NCI-H2029 treated with DMSO at 0.1 percent for 48 hours (cell line): ENCODE data around the gene PPP1R1A.

Source experiments
- DNase-seq: peaks from one replicate; lab custom pipeline; 2025; lab: John Stamatoyannopoulos, UW

Gene PPP1R1A, protein sequence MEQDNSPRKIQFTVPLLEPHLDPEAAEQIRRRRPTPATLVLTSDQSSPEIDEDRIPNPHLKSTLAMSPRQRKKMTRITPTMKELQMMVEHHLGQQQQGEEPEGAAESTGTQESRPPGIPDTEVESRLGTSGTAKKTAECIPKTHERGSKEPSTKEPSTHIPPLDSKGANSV

DNA sequence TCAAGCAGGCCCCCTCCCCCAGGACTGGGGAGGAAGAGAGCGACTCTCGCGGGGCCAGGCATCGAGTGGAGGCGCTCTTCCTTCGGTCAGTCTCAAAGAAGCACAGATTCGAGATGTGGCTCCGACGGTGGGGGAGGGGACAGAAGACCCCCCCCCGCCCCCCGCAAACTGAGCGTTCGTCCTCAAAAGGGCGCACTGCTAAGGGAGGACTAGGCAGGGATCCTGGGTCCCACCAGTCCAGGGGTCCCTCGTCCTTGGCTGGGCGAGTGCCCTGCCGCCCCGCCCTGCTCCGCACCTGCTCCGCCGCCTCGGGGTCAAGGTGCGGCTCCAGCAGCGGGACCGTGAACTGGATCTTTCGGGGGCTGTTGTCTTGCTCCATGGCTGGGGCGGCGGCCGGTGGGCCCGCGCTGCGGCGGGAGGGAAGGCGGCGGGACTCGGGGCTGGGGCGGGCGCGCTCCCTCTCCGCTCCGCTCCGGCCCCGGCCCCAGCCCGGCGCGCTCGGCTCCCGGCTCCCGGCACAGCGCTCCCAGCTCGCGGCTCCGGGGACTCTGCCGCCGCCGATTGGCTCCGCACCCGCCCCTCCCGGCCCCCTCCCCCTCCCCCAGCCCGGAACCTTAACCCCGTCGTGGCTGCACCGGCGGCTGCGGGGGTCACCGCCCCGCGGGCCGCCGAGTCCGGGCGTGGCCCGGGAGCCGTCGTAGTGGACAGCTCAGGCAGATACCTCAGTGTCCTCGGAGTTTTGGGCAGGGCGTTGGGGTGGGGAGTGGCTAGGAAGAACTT lies at the start of gene PPP1R1A:
PPP1R1A (minus strand) TSS at position 550 of the 780 bp plus-strand sequence; CDS start at position 379, 171 bp downstream.
- DNase-seq, result no peak

DNA sequence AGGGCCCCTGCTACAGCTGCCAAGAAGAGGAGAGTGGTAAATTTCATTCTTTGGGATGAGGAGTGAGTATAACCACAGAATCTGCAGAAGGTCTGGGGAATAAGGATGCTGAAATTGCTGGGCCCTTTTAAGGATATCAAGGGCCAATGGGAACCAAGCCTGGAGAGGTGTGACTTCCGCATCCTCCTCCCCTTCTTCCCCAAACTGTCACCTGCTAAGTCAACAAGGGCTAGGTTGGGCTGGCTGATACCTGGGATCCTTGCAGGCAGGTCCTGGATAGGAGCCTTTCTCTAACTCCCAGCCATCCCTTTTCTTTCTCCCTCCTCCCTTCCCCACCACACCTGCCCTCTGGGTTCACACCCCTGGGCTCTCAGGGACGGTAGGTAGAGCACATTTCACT lies 46.3 kb upstream of the PPP1R1A start, which contains the start of gene LACRT:
LACRT (minus strand) TSS at position 101 of the 400 bp plus-strand sequence; CDS start at position 47, 54 bp downstream.
- DNase-seq, result no peak

DNA sequence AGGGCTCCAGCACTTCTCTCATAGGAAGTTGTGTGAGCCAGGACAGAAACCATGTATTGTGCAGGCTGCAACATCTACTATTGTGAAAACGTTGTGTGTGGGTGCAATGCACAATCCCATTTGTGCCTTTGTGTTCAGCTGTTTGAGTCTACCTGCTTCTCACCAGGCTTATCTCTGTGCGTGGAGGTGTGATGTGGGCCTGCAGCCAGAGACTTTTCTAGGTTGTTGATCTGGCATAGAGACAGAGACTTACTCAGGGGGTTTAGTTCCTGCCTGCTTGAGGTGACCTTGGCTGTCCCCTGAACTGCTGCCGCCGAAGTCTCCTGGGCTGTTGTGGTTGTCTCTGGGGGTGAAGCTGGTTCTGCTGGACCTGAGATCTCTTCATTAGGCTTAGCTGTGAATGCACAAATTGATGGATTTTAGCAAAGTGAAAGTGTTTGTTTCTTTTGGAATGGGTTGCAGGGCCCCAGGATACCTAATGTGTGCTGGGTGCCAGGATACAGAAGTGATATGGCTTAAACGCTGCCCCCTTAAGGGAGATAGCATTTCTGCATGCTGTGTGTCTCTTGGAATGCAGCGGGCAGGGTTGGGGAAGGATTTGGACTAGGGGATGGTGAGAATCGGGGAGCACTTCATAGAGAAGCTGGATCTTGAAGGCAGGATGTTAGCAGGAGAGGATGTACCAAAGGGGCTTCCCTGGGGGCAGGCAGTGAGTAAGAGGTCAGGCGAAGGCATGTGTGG lies 43.7 kb upstream of the PPP1R1A start:
- DNase-seq, result no peak

DNA sequence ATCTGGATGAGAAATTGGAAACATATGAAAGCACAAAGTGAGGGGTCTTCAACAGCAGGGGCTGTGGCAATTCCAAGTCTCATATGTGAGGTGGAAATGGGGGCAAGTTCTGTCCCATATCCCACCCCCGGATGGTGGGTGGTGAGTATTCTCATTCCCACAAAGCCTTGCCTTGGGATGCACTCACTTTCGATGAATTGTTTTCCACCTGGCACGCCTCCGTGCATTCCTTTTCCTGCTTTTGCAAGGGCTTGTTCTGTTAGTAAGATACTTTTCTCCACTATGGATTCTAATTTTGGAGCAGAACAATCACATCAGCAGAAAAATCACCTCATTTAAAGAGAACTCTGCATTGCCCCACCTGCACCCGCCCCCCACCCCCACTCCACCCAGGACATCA lies 43.1 kb upstream of the PPP1R1A start:
- DNase-seq, result no peak

DNA sequence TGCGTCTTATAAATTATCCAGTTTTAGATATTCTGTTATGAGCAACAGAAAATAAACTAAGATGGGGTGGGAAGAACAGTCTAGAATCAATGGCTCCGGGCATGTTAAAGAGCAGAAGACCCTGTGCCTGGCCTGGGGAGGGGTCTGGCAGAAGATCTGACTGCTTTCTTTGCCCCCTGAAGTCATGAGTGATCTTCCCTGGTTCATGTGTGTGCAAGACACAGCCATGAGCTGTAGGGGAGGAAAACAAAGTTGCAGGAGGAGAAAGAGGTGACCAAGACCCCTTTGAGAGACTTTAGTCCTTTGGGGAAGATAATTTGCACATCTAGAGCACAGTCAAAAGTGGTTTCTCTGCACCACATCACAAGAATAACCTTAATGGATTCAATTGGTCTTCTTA lies 41.5 kb upstream of the PPP1R1A start:
- DNase-seq, result no peak

DNA sequence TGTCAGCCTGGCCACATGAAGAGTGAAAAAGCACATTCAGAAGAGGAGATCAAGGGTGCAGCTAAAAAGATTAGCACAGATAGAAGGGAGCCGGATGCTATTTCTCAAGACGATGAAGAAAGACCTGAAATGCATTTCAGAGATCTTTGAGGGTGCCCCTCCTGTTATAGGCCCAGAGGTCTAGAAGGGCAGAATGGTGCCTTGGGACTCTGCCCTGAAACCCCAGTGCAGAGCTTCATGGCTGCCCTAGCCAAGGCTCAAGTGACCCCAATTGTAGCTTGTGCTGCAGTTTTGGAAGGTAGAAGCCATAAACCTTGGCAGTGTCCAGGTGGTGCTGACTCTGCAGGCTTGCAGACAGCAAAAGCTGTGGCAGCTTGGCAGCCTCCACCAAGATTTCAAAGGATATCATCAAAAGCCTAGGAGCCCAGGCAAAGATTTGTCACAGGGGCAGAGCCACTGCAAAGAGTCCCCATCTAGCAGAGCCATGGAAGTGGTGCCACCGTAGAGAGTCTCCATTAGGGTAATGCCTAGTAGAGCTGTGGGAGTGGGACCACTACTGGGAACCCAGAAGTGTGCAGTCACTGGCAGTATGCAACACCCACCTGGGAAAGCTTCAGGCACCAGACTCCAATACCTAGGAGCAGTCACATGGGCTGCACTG lies 39.9 kb upstream of the PPP1R1A start:
- no peak for DNase-seq

DNA sequence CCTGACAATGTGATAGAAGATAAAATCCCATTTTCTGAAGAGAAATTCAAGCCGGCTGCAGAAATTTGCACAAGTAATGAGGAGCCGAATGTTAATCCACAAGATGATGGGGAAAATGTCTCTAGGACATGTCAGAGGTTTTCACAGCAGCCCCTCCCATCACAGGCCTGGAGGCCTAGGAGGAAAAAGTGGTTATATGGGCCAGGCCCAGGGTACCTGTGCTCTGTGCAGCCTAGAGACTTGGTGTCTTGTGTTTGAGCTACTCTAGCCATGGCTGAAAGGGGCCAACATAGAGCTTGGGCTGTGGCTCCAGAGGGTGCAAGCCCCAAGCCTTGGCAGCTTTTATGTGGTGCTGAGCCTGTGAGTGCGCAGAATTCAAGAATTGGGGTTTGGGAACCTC lies 38.8 kb upstream of the PPP1R1A start:
- DNase-seq, result no peak

DNA sequence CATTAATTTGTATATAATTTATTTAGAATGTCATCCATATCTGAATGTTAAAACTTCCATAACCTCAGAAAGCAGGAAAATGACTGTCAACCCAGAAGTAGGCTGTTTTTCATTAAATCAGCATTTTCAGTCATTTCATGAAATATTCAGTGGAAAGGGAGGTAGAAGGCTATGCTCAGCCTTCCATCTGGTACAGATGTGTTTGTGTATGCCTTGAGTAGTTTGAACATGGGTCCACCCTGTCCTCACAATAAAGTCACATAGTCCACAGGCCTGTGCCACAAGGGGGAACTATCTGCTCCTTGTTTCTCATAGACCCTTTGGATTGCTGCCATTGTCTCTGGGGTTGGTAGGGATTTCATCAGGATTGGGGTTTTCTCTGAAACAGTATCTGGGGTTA lies 37.1 kb upstream of the PPP1R1A start:
- no peak for DNase-seq

DNA sequence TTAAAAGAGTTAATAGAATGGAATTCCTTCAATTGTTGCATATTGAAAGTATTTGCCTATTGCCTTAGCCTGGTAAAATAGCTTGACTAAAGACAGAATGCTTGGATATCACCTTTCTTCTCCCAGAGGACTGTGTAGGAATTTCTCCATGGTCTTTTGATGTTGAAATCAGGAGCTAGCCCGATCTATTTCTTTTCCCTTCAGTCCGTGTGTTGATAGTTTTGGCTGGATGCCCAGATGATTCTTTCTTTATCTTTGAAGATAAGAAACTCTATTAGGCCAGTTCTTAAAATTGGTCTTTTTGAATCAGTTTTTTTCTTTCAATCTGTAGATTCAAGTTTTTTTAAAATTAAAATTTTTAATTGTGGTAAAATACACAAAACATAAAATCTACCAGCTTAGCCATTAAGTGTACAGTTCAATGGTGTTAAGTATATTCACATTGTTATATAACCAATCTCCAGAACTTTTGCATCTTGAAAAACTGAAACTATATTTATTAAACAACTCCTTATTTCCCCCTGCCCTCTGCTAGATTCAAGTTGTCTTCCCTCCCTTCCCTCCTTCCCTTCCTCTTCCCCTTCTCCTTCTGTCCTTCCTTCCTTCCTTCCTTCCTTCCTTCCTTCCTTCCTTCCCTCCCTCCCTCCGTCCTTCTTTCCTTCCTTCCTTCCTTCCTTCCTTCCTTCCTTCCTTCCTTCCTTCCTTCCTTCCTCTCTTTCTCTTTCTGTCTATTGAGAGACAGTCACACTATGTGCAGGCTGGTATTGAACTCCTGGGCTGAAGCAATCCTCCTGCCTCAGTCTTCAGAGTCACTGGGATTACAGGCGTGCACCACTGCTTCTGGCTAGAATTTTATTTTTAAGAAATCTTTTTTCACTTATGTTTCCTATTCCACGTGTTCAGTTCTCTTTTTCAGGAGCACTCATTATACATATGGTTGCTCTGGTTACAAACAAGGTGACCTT lies 36.1 kb upstream of the PPP1R1A start:
- DNase-seq, result no peak

DNA sequence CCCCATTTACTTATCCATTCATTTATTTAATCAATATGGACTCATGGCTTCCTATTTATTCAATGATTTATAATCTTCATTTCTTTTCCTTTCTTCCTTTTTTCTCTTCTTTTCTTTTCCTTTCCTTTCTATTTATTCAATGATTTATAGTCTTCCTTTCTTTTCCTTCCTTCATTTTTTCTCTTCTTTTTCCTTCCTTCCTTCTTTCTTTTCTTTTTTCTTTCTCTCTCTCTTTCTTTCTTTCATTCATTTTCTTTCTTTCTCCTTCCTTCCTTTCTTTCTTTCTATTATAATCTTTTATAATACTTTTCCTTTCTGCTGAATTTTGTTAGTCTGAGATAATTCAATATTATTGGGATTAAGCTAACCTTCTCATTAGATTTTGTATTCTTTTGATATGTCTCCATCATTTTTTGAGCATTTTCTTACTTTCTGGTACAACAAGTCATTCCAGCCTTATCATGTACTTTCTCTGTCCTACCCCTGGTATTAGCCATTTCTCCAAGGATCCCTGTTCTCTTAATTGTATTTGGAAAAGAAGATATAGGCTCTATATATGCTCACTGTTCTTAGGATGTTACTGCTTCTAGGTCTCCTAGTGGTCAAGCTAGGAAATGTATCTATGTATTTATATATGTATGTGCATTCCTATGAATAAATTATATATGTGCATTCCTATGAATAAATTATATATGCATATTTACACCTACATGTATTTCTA lies 34.2 kb upstream of the PPP1R1A start:
- no peak for DNase-seq

DNA sequence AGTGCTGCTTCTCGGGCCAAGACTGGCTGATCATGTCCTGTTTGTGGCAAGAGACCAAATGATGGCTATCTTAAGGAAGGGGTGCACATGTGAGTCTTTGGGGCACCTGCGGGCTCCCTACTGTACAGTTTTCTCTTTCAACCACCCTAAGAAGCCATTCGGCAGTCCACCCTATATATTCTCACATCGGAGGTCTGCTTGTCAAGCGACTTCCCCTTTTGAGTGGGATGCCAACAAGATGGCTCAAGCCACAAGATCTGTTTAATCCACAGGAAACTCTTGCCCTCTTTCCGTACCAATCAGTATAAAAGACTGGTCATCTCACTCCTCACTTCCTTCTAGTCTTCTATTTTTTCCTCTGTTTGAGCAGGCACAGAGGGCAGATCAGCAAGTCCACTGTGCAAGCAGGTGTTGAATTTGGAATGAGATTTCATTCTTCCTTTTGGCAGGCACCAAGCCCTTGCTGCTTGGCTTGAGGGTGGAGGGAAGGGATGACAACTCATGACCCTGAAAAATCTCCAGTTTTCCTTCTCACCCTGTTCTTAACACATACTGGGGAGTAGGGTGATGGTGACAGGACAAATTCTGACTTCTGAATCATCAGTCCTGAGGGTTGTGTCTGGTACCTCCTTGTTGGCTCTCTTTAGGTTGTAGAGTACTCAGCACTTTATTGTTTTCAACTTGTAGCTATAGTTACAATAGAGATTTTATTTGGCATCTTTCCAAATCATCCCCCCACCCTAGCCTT lies 28.6 kb upstream of the PPP1R1A start:
- DNase-seq, result no peak

DNA sequence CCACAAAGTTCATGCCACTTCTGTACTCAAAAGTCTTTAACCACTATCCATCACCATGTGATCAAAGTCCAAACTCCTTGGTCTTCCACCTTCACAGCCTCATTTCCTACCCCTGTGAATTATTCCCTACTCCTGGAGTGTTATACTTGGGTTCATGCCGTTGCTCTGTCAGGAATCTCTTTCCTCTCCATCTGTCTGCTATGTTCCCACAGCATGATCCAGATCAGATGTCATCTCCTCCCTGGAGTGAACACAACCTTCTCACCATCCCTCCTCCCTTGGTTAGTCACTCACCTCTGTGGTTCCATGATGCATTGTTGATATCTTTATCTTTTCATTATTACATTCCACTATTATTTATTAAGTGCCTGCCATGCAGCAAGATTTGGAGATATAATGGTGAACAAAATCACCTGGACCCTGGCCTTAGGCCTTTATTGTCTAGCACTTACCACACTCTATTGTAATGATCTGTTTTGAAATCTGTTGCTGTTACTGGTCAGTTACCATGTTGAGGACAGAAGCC lies 23.8 kb upstream of the PPP1R1A start:
- no peak for DNase-seq

DNA sequence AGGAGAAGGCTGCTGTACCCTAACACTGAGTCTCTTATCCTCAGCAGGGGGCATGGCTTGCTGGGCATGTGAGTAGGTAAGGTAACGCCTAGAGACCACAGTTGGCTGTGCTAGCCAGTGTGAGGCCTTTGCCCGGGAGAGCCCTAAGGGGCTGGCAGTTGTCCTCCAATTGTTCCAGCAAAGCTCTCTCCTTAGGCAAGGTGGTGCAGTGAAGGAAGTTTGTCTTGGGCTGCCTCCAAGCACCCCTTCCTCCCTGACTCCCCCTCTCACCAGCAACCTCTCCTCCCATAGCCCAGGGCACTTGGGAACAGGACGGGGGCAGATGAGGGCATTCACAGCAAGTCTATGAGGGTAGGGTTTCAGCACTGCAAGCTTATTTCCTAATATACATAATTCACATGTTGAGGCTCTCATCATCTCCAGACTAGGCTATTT lies 23.3 kb upstream of the PPP1R1A start:
- no peak for DNase-seq

DNA sequence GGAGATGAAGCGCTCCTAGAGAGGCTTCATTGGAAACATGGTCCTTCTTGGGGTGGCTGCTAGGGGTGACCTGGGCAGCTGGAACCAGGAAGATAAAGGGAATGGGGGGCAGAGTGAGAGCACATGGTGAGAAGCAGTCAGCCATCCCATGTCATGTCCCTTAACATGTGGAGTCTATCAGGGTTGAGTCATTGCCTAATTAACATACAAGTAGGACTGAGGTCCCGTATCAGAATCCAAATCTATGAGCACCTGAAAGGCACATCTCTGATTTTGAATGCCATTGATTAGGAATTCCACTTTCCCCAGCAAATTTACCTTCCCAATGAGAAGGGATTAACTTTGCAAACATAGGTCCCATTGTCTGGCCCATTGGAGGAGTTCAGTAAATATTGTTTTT lies 20.3 kb upstream of the PPP1R1A start:
- DNase-seq, result no peak

DNA sequence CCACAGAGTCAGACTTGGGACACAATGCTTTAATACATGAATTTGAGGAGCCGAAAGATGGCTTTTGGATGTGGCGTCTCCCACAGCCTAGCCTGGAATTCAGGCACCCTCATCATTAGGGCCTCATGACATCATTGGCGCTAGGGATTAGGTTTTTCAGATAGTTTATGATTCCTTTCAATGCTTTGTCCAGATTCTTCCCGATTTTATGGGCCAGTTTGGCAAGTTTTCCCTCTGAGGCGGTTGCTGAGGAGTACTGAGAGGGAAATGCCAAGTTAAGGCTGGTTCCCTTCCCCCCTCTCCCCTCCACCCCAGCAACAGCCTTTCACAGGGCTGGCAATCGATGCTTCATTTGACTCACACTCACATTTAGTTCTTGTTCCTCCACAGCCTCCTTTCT lies 19.7 kb upstream of the PPP1R1A start:
- no peak for DNase-seq

DNA sequence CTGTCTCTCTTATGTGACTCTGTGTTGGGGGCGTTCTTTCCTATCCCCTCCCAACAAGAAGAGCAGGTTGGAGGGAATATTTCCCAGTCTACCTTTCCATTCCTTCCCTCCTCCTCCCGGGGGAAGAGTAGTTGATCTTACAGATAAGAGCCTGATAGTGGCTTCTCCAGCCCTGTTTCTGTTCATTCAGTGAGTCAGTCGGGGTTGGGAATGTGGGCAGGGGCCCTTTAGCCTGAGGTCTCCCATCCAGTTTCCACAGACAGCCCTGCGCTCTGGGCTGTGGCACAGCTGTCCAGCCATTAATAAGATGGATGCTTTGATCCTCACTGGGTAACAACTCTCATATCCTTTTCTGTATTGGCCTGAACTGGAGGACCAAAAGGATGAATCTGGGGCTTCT lies 18.1 kb upstream of the PPP1R1A start:
- no peak for DNase-seq

DNA sequence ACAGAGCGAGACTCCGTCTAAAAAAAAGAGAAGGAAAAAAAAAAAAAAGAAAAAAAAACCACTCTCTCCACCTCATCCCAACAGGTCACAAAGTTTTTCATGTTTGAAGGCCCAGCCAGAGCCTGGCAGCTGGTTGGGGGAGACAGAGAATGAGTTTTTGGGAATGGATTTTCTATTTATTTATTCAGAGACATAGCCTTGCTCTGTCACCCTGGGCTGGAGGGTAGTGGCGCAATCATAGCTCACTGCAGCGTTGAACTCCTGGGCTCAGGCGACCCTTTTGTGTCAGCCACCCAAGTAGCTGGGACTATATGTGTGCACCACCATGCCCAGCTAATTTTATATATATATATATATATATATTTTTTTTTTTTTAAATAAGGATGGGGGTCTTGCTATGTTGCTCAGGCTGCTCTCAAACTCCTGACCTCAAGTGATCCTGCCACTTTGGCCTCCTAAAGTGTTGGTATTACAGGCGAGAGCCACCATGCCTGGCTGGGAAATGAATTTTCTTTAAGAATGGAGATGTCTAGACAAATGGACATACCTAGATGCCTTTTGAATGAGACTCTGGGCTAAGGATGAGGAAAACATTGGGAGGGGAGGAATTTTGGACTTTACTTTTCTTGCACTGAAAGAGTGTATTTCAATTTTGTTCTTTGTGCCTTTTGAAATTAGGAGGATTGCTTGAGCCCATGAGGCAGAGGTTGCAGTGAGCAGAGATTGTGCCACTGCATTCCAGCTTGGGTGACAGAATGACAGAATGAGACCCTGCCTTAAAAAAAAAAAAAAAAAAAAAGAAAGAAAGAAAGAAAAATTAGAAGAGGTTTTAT lies 16.9 kb upstream of the PPP1R1A start:
- no peak for DNase-seq

DNA sequence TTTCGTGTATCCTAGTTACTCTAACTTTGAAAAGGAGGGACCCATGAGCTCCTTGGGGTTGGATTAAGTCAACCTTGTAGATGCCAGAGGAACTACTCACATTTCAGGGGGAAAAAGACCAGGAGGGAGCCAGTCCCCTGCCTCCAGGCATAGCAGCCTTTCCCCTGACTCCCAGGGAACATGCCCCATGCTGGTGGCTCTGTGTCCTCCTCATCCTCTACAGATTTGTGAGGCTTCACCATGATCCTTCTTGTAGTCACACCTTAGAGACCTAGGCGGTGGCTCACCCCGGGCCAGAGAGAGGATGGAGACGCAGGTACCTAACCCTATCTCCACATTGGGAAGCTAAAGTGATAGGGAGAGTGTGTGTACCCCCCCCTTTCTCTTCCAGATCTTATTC lies 16.0 kb upstream of the PPP1R1A start:
- DNase-seq, result no peak

DNA sequence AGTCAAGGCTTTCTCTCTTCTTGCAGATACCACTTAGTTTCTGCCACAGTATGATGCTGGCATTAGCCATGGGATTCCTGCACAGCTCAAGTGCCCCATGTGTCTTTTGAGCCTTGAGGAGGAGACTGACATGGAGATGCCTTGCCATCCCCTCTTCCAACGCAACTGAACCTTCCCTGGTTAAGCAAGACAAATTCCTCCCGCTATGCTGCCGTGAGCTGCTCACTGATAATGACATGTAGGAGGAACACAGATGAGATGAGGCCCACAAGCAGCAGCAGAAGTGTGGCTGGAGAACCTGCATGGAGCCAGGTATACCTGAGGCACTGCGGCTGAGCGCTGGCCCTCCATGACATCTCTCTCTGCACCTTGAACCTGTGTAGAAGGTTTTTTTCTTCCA lies 15.4 kb upstream of the PPP1R1A start:
- no peak for DNase-seq
